ENCODE data around the gene FAM47E. TPM values are rescaled to one million over a fixed set of nuclear protein-coding genes. Genes with fewer than 3 reads are reported as not detected.

Gene FAM47E
- total RNA-seq, 1 experiment from 2014 or later, result 1.0 TPM

- intact Hi-C loops (cut with micrococcal nuclease), result no loop called here
- Mint-ChIP-seq H3K36me3 (ENCODE audit: insufficient read depth, unreplicated experiment) (peaks cover 8% of the 10 kb centered on the region), H3K27ac (ENCODE audit: low read depth, unreplicated experiment) (no peak overlapping the region), H3K27me3 (ENCODE audit: insufficient read depth, unreplicated experiment) (no peaks in the 10 kb centered on the region), H3K4me3 (ENCODE audit: unreplicated experiment) (no peak overlapping the region), H3K9me3 (ENCODE audit: unreplicated experiment) (peaks cover 21% of the 10 kb centered on the region), H3K4me1 (ENCODE audit: insufficient read depth, unreplicated experiment) (no peaks in the 10 kb centered on the region)
- CTCF ChIA-PET, result interaction anchor here (0.7 to 1.0 kb wide), 3 partner anchors 67 to 115 kb away, joined by 3 to 5 read pairs (median 4); no protein-coding TSS in a partner anchor
- POLR2A ChIA-PET, result interaction anchor here (1.0 kb wide), 1 partner anchor 53 kb away, joined by 3 read pairs; no protein-coding TSS in a partner anchor
- TF ChIP-seq, protein P1, sequence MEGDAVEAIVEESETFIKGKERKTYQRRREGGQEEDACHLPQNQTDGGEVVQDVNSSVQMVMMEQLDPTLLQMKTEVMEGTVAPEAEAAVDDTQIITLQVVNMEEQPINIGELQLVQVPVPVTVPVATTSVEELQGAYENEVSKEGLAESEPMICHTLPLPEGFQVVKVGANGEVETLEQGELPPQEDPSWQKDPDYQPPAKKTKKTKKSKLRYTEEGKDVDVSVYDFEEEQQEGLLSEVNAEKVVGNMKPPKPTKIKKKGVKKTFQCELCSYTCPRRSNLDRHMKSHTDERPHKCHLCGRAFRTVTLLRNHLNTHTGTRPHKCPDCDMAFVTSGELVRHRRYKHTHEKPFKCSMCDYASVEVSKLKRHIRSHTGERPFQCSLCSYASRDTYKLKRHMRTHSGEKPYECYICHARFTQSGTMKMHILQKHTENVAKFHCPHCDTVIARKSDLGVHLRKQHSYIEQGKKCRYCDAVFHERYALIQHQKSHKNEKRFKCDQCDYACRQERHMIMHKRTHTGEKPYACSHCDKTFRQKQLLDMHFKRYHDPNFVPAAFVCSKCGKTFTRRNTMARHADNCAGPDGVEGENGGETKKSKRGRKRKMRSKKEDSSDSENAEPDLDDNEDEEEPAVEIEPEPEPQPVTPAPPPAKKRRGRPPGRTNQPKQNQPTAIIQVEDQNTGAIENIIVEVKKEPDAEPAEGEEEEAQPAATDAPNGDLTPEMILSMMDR (IDR thresholded peaks at IDR 0.05; ENCODE audit: unreplicated experiment), result no peak
- no TSS peak for BruUV-seq (replicated peaks)
- no peak for DNase-seq (ENCODE audit: unreplicated experiment)
These were observed 64.6 kb downstream of the FAM47E start for GRCh38 chr4:76316131-76316530.

GRCh38 chr4:76322236-76322635, 70.7 kb downstream of the FAM47E start:
- intact Hi-C loops (cut with micrococcal nuclease), result no loop called here
- Mint-ChIP-seq H3K27ac (ENCODE audit: low read depth, unreplicated experiment) (no peak overlapping the region), H3K9me3 (ENCODE audit: unreplicated experiment) (peaks cover 21% of the 10 kb centered on the region), H3K27me3 (ENCODE audit: insufficient read depth, unreplicated experiment) (no peaks in the 10 kb centered on the region), H3K4me1 (ENCODE audit: insufficient read depth, unreplicated experiment) (no peaks in the 10 kb centered on the region), H3K4me3 (ENCODE audit: unreplicated experiment) (no peak overlapping the region), H3K36me3 (ENCODE audit: insufficient read depth, unreplicated experiment) (peaks cover 4% of the 10 kb centered on the region)
- DNase-seq (ENCODE audit: unreplicated experiment), result no peak
- BruUV-seq (replicated peaks), result no TSS peak
- CTCF ChIA-PET, result no interaction called here
- TF ChIP-seq, protein P1 (IDR thresholded peaks at IDR 0.05; ENCODE audit: unreplicated experiment), result no peak
- POLR2A ChIA-PET, result no interaction called here

GRCh38 chr4:76325072-76325471, 73.6 kb downstream of the FAM47E start:
- BruUV-seq (replicated peaks), result no TSS peak

GRCh38 chr4:76326515-76326914, 75.0 kb downstream of the FAM47E start:
- H3K9me3 Mint-ChIP-seq (ENCODE audit: unreplicated experiment), result peaks cover 13% of the 10 kb centered on the region
- CTCF ChIA-PET, result interaction anchor here (2.1 kb wide), 1 partner anchor 19 kb away, joined by 7 read pairs; no protein-coding TSS in a partner anchor
- no peaks in the 10 kb centered on the region for H3K36me3 Mint-ChIP-seq (ENCODE audit: insufficient read depth, unreplicated experiment)
- TF ChIP-seq, protein P1 (IDR thresholded peaks at IDR 0.05; ENCODE audit: unreplicated experiment), result no peak
- no peak overlapping the region for H3K4me3 Mint-ChIP-seq (ENCODE audit: unreplicated experiment)
- intact Hi-C loops (cut with micrococcal nuclease), result no loop called here
- no peaks in the 10 kb centered on the region for H3K27me3 Mint-ChIP-seq (ENCODE audit: insufficient read depth, unreplicated experiment)
- no peak for DNase-seq (ENCODE audit: unreplicated experiment)
- no peaks in the 10 kb centered on the region for H3K4me1 Mint-ChIP-seq (ENCODE audit: insufficient read depth, unreplicated experiment)
- no peak overlapping the region for H3K27ac Mint-ChIP-seq (ENCODE audit: low read depth, unreplicated experiment)
- no TSS peak for BruUV-seq (replicated peaks)
- POLR2A ChIA-PET, result interaction anchor here (0.8 to 1.4 kb wide), 2 partner anchors 19 to 21 kb away, joined by 3 read pairs; partner anchors contain the start of gene STBD1

More at GRCh38 chr4:76325072-76325471, 73.6 kb downstream of the FAM47E start:
- H3K9me3 Mint-ChIP-seq (ENCODE audit: unreplicated experiment), result peaks cover 24% of the 10 kb centered on the region
- ChIA-PET CTCF (interaction anchor here (0.6 to 2.1 kb wide), 2 partner anchors 17 to 122 kb away, joined by 3 to 7 read pairs; no protein-coding TSS in a partner anchor), POLR2A (interaction anchor here (0.7 kb wide), 2 partner anchors 49 to 378 kb away, joined by 3 read pairs; no protein-coding TSS in a partner anchor)
- H3K4me1 Mint-ChIP-seq (ENCODE audit: insufficient read depth, unreplicated experiment), result no peaks in the 10 kb centered on the region
- intact Hi-C loops (cut with micrococcal nuclease), result no loop called here
- H3K4me3 Mint-ChIP-seq (ENCODE audit: unreplicated experiment), result no peak overlapping the region
- H3K36me3 Mint-ChIP-seq (ENCODE audit: insufficient read depth, unreplicated experiment), result no peaks in the 10 kb centered on the region
- TF ChIP-seq, protein P1 (IDR thresholded peaks at IDR 0.05; ENCODE audit: unreplicated experiment), result no peak
- H3K27ac Mint-ChIP-seq (ENCODE audit: low read depth, unreplicated experiment), result no peak overlapping the region
- H3K27me3 Mint-ChIP-seq (ENCODE audit: insufficient read depth, unreplicated experiment), result no peaks in the 10 kb centered on the region
- DNase-seq (ENCODE audit: unreplicated experiment), result no peak

Other genes with a start within 250 kb of the FAM47E start
- not detected in 2 replicates for gene CXCL9, start 244.2 kb upstream of the FAM47E start, total RNA-seq (2022)
- not detected in 2 replicates for gene CXCL10, start 228.2 kb upstream of the FAM47E start, total RNA-seq (2022)
- not detected in 2 replicates for gene CXCL11, start 215.7 kb upstream of the FAM47E start, total RNA-seq (2022)
- 0.83 TPM in 1 of 2 replicates, not detected in the other for gene ART3, start 177.0 kb upstream of the FAM47E start, total RNA-seq (2022)
- gene NUP54, start 103.3 kb upstream of the FAM47E start, total RNA-seq (2022), result 46.9 and 51.5 TPM in 2 replicates
- gene SCARB2, start 37.9 kb upstream of the FAM47E start, total RNA-seq (2022), result 67.2 and 71.4 TPM in 2 replicates
- 3.7 and 5.7 TPM in 2 replicates for gene STBD1, start 55.0 kb downstream of the FAM47E start, total RNA-seq (2022)
- gene CCDC158, start 169.4 kb downstream of the FAM47E start, total RNA-seq (2022), result not detected in 2 replicates
- gene SHROOM3, start 183.5 kb downstream of the FAM47E start, total RNA-seq (2022), result 15.7 and 20.7 TPM in 2 replicates

Data from MCF 10A (cell line).